GM23338 (cell line): ENCODE measurements around the gene MMP15. TPM values are rescaled to one million over a fixed set of nuclear protein-coding genes. Genes with fewer than 3 reads are reported as not detected.

Source experiments
- ATAC-seq: fragments of 200-7000 bp; cut with Tn5 transposase; 3 replicates; pipeline ENCODE4 v1.9.1; 2020
- DNase-seq: peaks from one replicate; pipeline ENCODE4 v3.0.0-alpha.2; 2015; ENCODE audit warnings: low spot score
- H2AFZ ChIP-seq: fragments of 200-600 bp; sonication (generic); 2 replicates; pipeline ENCODE4 v1.8.0; 2016; ENCODE audit warnings: antibody characterized with exemption, mild to moderate bottlenecking, moderate library complexity
- H3F3A ChIP-seq: fragments of 200-600 bp; sonication (generic); replicated peaks from 2 replicates; pipeline ENCODE4 v1.8.0; 2017; ENCODE audit warnings: antibody characterized with exemption, mixed run types, low read depth
- H3K27ac ChIP-seq: fragments of 200-600 bp; sonication (generic); 2 replicates; pipeline ENCODE4 v1.6.1; 2016; ENCODE audit warnings: low read depth
- H3K27me3 ChIP-seq: fragments of 200-600 bp; sonication (generic); 2 replicates; pipeline ENCODE4 v1.8.0; 2016; ENCODE audit warnings: mild to moderate bottlenecking, mixed run types, moderate library complexity; ENCODE audit not compliant: insufficient read depth
- H3K36me3 ChIP-seq: fragments of 200-600 bp; sonication (generic); 2 replicates; pipeline ENCODE4 v1.8.0; 2016; ENCODE audit warnings: mild to moderate bottlenecking; ENCODE audit not compliant: insufficient read depth
- H3K4me1 ChIP-seq: fragments of 200-600 bp; sonication (generic); 2 replicates; pipeline ENCODE4 v1.8.0; 2016; ENCODE audit warnings: mild to moderate bottlenecking, moderate library complexity; ENCODE audit not compliant: insufficient read depth
- H3K4me2 ChIP-seq: fragments of 200-600 bp; sonication (generic); 2 replicates; pipeline ENCODE4 v1.7.1; 2017; ENCODE audit warnings: mixed run types
- H3K4me3 ChIP-seq: fragments of 200-600 bp; sonication (generic); 2 replicates; pipeline ENCODE4 v1.6.1; 2016; ENCODE audit warnings: mixed run types
- H3K79me2 ChIP-seq: fragments of 200-600 bp; sonication (generic); replicated peaks from 2 replicates; pipeline ENCODE4 v1.8.0; 2017; ENCODE audit warnings: mild to moderate bottlenecking; ENCODE audit not compliant: insufficient read depth
- H3K9me2 ChIP-seq: fragments of 200-600 bp; sonication (generic); 2 replicates; pipeline ENCODE4 v1.8.0; 2017; ENCODE audit not compliant: insufficient read depth
- H4K20me1 ChIP-seq: fragments of 200-600 bp; sonication (generic); replicated peaks from 2 replicates; pipeline ENCODE4 v1.8.0; 2017; ENCODE audit warnings: mild to moderate bottlenecking; ENCODE audit not compliant: insufficient read depth
- H3K27ac Mint-ChIP-seq: 2 replicates; pipeline ENCODE4 v1.8.0; 2020; ENCODE audit warnings: inconsistent platforms, mild to moderate bottlenecking, moderate library complexity, mixed read lengths
- H3K27me3 Mint-ChIP-seq: 3 replicates; pipeline ENCODE4 v1.8.0; 2022; ENCODE audit warnings: low read depth, mild to moderate bottlenecking, moderate library complexity, mixed read lengths, inconsistent platforms; ENCODE audit not compliant: insufficient read depth, poor library complexity
- H3K36me3 Mint-ChIP-seq: 3 replicates; pipeline ENCODE4 v1.8.0; 2021; ENCODE audit warnings: low read depth, mild to moderate bottlenecking, inconsistent platforms, moderate library complexity, mixed read lengths
- H3K4me1 Mint-ChIP-seq: 3 replicates; pipeline ENCODE4 v1.8.0; 2020; ENCODE audit warnings: mild to moderate bottlenecking, inconsistent platforms, mixed read lengths
- H3K4me3 Mint-ChIP-seq: 3 replicates; pipeline ENCODE4 v1.8.0; 2021; ENCODE audit warnings: moderate library complexity, mild to moderate bottlenecking, inconsistent platforms, mixed read lengths
- H3K9me3 Mint-ChIP-seq: 3 replicates; pipeline ENCODE4 v1.8.0; 2020; ENCODE audit warnings: moderate library complexity, mild to moderate bottlenecking, inconsistent platforms, mixed read lengths
- STAT1 ChIP-seq: IDR thresholded peaks from one replicate; pipeline ENCODE4 v1.6.1; 2016; ENCODE audit warnings: antibody characterized with exemption; ENCODE audit not compliant: unreplicated experiment
- polyA plus RNA-seq: library from polyadenylated mRNA; unstranded; fragments of >200 nt; fragmentation: Nextera tagmentation; extraction: Ambion mirVana; gene quantifications from 2 replicates; pipeline ENCODE4 v1.2.1, GENCODE V29; 2016
- total RNA-seq: library from RNA; depleted of rRNA; stranded (reverse); fragments of >200 nt; shearing (Covaris generic); gene quantifications from 2 replicates; pipeline ENCODE4 v1.2.3, GENCODE V29; 2014
- TF ChIP-seq, protein P1 (sequence below), 2 experiments: fragments of 200-600 bp in 1 of 2; sonication (generic) in 1 of 2; conservative IDR thresholded peaks; 2 replicates each; pipeline versions ENCODE4 v1.5.1 to v1.6.1; 2016 to 2017; ENCODE audit warnings: antibody characterized with exemption in 2 of 2, low read depth in 2 of 2, mild to moderate bottlenecking in 2 of 2, moderate library complexity in 1 of 2
- TF ChIP-seq, protein P2 (sequence below): IDR thresholded peaks from one replicate; pipeline ENCODE4 v1.6.1; 2018; ENCODE audit warnings: antibody characterized with exemption; ENCODE audit not compliant: unreplicated experiment

The MMP15 gene
- total and polyA plus RNA-seq, 2 experiments from 2014 or later = 10.9 to 79.1 TPM

DNA sequence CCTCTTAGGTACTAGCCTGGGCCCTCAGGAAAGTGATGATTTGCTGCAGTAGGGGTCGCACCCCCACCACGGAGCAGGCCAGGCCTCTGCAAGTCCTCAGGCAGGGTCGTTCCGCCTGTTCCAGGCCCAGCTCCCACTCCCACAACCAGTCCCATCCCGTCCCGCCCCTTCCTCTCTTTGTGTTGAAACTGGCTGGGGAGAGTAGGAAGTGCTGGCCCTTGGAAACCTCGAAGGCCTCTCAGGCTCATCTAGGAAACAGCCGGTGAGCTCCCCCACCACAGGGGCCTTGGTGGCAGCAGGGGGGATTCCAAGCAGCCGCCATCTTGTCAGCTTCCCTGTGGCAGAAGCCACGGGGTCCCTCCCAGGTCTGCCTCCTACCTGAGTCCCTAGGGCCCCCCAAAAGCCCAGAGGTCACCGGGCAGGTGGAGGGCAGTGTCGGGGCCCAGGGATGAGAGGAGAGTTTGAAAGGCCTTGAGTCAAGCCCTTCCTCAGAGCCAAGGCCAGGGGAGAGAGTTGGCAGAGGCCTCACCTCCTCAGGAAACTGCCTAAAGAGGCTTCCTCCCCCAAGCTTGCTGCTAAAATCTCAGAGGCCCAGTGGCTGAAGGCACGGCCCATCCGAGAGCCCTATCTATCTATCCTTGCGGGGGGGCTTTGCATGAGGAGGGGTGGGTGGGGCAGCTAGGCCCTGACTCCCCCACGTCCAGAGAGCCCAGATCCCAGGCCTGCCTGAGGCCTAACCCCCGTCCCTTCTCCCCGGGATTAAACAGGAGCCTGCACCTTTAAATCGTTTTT is 22.2 kb downstream of the MMP15 start (continued):
- TF ChIP-seq, protein P1, sequence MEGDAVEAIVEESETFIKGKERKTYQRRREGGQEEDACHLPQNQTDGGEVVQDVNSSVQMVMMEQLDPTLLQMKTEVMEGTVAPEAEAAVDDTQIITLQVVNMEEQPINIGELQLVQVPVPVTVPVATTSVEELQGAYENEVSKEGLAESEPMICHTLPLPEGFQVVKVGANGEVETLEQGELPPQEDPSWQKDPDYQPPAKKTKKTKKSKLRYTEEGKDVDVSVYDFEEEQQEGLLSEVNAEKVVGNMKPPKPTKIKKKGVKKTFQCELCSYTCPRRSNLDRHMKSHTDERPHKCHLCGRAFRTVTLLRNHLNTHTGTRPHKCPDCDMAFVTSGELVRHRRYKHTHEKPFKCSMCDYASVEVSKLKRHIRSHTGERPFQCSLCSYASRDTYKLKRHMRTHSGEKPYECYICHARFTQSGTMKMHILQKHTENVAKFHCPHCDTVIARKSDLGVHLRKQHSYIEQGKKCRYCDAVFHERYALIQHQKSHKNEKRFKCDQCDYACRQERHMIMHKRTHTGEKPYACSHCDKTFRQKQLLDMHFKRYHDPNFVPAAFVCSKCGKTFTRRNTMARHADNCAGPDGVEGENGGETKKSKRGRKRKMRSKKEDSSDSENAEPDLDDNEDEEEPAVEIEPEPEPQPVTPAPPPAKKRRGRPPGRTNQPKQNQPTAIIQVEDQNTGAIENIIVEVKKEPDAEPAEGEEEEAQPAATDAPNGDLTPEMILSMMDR (conservative IDR thresholded peaks at IDR 0.05; ENCODE audit: low read depth in 2 of 2) = peak in 1 of 2 experiments; percentile 45; a peak in 2 of 4 replicates

DNA sequence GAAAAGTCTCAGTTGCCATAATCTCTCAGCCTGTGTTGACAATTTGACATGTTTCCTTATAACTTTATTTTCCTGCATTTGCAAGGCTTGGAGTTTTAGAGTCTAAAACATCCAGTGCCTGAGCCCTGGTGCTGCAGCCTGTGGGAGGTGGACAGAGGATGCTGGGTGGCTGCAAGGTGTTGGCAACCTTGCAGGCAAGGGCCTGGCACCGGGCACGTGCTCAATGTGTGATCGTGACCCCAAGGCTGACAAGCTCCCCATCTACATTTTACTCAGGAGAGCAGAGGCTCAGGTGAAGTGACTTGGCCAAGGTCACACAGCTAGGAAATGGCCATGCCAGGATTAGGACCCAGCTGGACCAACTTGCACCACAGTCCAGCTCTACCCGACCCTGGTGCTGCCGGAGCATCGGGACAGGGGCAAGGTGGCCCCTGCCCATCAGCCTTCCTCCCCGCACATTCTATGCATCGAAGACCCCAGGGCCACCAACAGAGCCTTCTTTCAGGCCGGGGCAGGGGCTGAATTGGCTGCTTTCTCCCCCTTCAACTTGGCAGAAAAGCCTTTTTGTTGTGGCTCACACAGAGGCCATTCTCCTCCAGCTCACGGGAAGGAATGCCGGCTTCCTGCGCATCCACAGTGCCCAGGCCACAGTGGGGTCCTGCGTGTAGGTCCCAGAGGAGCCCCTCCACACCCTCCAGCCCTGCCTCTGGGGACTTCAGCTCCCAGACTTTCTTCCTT is 23.1 kb downstream of the MMP15 start:
- peaks cover 8% of the 10 kb centered on the region; the same call in 1 of the 3 replicates for H3K36me3 Mint-ChIP-seq
- Histone ChIP-seq H3K4me1 (peaks cover 15% of the 10 kb centered on the region), H3K27me3 (no peaks in the 10 kb centered on the region), H3K36me3 (no peaks in the 10 kb centered on the region), H3K27ac (no peak overlapping the region), H4K20me1 (no peaks in the 10 kb centered on the region), H3K4me3 (no peak overlapping the region), H3F3A (0 out of 2 replicates have a peak, but pooled peaks cover 2% of the 10 kb centered on the region), H3K4me2 (no peak overlapping the region), H3K9me2 (no peaks in the 10 kb centered on the region), H2AFZ (no peak overlapping the region), H3K79me2 (no peaks in the 10 kb centered on the region)
- H3K27me3 Mint-ChIP-seq = peaks cover 13% of the 10 kb centered on the region
- ATAC-seq (no peak), DNase-seq (no peak)
- TF ChIP-seq, protein P2, sequence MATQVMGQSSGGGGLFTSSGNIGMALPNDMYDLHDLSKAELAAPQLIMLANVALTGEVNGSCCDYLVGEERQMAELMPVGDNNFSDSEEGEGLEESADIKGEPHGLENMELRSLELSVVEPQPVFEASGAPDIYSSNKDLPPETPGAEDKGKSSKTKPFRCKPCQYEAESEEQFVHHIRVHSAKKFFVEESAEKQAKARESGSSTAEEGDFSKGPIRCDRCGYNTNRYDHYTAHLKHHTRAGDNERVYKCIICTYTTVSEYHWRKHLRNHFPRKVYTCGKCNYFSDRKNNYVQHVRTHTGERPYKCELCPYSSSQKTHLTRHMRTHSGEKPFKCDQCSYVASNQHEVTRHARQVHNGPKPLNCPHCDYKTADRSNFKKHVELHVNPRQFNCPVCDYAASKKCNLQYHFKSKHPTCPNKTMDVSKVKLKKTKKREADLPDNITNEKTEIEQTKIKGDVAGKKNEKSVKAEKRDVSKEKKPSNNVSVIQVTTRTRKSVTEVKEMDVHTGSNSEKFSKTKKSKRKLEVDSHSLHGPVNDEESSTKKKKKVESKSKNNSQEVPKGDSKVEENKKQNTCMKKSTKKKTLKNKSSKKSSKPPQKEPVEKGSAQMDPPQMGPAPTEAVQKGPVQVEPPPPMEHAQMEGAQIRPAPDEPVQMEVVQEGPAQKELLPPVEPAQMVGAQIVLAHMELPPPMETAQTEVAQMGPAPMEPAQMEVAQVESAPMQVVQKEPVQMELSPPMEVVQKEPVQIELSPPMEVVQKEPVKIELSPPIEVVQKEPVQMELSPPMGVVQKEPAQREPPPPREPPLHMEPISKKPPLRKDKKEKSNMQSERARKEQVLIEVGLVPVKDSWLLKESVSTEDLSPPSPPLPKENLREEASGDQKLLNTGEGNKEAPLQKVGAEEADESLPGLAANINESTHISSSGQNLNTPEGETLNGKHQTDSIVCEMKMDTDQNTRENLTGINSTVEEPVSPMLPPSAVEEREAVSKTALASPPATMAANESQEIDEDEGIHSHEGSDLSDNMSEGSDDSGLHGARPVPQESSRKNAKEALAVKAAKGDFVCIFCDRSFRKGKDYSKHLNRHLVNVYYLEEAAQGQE = no peak
- TF ChIP-seq STAT1 = no peak
- no peak overlapping the region; the same call in 2 of the 3 replicates for H3K4me3 Mint-ChIP-seq
- H3K9me3 Mint-ChIP-seq = peaks cover 9% of the 10 kb centered on the region; the same call in 2 of the 3 replicates
- H3K27ac Mint-ChIP-seq = peak overlapping the region; percentile 72; the same call in 1 of the 2 replicates
- H3K4me1 Mint-ChIP-seq = peaks cover 16% of the 10 kb centered on the region
